OCI-LY3 (cell line): Measurements from ENCODE around the gene ADM.

Experiments used
- EZH2phosphoT487 ChIP-seq: fragments of 200-600 bp; shearing (Covaris generic); IDR thresholded peaks from 2 replicates; pipeline ENCODE4 v1.6.1; 2018; ENCODE audit warnings: antibody characterized with exemption, mixed run types, low read depth
- TF ChIP-seq, protein P1 (sequence below): fragments of 200-600, 300-600 bp; sonication (generic); IDR thresholded peaks from 2 replicates; pipeline ENCODE4 v1.5.1; 2014; ENCODE audit warnings: antibody characterized with exemption, low read length, low read depth

DNA sequence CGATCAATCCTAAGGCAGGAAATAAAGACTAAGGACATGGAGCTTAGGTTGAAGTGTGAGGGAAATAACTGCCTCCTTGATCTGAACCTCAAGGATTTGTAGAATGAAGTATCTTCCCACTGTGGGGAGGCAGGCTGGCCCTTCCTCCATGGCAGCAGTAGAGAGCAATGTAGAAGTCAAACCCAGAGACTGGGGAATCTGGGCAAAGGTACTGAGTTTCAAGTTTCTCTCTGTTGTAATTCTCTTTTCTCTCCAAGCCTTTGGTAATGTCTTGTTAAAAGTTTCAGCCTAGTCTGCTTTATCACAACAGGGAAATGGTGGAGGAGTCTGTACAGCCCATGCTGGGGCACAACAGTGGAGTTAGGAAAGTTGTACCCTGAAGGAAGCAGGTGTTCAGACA is 49.5 kb downstream of the ADM start:
- TF ChIP-seq, protein P1, sequence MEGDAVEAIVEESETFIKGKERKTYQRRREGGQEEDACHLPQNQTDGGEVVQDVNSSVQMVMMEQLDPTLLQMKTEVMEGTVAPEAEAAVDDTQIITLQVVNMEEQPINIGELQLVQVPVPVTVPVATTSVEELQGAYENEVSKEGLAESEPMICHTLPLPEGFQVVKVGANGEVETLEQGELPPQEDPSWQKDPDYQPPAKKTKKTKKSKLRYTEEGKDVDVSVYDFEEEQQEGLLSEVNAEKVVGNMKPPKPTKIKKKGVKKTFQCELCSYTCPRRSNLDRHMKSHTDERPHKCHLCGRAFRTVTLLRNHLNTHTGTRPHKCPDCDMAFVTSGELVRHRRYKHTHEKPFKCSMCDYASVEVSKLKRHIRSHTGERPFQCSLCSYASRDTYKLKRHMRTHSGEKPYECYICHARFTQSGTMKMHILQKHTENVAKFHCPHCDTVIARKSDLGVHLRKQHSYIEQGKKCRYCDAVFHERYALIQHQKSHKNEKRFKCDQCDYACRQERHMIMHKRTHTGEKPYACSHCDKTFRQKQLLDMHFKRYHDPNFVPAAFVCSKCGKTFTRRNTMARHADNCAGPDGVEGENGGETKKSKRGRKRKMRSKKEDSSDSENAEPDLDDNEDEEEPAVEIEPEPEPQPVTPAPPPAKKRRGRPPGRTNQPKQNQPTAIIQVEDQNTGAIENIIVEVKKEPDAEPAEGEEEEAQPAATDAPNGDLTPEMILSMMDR, result no peak
- TF ChIP-seq EZH2phosphoT487, result no peak
